Suprapubic skin (tissue), 4 donors: Measurements from ENCODE around the gene NLRP1.

Experiments used
- EP300 ChIP-seq: sonication (generic); formaldehyde crosslinking; IDR thresholded peaks from one replicate; pipeline ENCODE4 v1.6.1; 2017; ENCODE audit warnings: antibody characterized with exemption
- POLR2A ChIP-seq, 2 donors: fragments of 450-650 bp; IDR thresholded peaks; one replicate each; pipeline ENCODE4 v1.6.1; 2017; ENCODE audit warnings: antibody characterized with exemption in 2 of 2, mild to moderate bottlenecking in 2 of 2, moderate library complexity in 2 of 2
- POLR2AphosphoS5 ChIP-seq, 3 donors: sonication (generic); formaldehyde crosslinking; IDR thresholded peaks; one replicate each; pipeline ENCODE4 v1.6.1; 2017; ENCODE audit warnings: antibody characterized with exemption in 3 of 3
- TF ChIP-seq, protein P1 (sequence below), 2 donors: fragments of 200-600 bp in 1 of 2; fragments of 450-650 bp in 1 of 2; sonication (generic) in 1 of 2; IDR thresholded peaks; one replicate each; pipeline ENCODE4 v1.5.1; 2016 to 2019; ENCODE audit warnings: antibody characterized with exemption in 2 of 2, mild to moderate bottlenecking in 1 of 2, moderate library complexity in 1 of 2

DNA sequence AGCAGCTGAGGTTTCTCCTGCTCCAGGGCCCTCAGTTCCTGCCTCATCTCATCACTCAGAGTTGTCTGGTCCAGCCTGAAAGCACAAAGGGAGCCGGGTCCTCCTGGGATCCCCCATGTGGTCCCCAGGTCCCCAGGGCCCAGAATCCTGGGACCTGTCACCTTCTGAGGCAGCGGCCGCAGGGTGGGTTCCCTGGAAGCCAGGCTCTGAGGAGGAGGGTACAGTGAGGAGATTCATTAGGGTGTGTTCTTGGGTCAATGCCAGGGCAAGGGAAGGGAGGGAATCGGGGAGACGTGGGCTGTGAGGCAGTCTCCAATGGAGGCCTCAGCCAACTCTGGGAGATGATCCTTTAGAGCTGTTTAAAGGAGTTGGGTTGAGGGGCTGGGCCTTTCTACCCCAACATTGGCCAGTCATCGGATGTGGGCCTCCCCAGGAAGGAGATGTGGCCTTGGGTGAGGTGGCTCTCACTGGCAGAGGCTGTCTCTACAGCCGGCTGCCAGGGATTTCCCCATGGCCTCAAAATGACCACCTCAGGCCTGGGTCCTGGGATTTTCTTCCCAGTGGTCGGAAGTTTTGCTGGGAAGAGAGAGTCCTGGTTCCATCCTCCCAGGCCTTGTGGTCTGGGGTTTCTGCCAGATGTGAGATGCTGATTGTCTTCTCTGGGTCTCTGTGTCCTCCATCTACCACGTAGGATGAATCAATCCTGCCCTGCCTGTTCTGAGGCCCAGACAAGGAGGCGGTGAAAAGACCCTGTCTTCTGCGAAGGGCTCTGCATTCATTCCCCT, 47.3 kb downstream of the NLRP1 start:
- TF ChIP-seq POLR2A (IDR thresholded peaks at IDR 0.05) (no peak), EP300 (no peak), POLR2AphosphoS5 (IDR thresholded peaks at IDR 0.05) (no peak)
- TF ChIP-seq, protein P1, sequence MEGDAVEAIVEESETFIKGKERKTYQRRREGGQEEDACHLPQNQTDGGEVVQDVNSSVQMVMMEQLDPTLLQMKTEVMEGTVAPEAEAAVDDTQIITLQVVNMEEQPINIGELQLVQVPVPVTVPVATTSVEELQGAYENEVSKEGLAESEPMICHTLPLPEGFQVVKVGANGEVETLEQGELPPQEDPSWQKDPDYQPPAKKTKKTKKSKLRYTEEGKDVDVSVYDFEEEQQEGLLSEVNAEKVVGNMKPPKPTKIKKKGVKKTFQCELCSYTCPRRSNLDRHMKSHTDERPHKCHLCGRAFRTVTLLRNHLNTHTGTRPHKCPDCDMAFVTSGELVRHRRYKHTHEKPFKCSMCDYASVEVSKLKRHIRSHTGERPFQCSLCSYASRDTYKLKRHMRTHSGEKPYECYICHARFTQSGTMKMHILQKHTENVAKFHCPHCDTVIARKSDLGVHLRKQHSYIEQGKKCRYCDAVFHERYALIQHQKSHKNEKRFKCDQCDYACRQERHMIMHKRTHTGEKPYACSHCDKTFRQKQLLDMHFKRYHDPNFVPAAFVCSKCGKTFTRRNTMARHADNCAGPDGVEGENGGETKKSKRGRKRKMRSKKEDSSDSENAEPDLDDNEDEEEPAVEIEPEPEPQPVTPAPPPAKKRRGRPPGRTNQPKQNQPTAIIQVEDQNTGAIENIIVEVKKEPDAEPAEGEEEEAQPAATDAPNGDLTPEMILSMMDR (IDR thresholded peaks at IDR 0.05): no peak
